GM18505 (cell line): ENCODE data around the gene SLC16A3.
A peak's percentile ranks its signal among the peaks of the same experiment; 100 is the strongest.

Experiments used
- ATAC-seq: cut with Tn5 transposase; IDR thresholded peaks from one replicate; pipeline ENCODE4 v1.9.1; 2021; ENCODE audit not compliant: unreplicated experiment
- POLR2A ChIP-seq: IDR thresholded peaks from 4 replicates; pipeline ENCODE4 v1.6.1; 2011; ENCODE audit warnings: borderline replicate concordance; ENCODE audit not compliant: insufficient read depth, insufficient read length; ENCODE audit errors: extremely low read depth

The SLC16A3 gene

GRCh38 chr17:82230609-82231311 is 1.9 kb downstream of the SLC16A3 start:
- ATAC-seq = peak; percentile 32
- no peak for TF ChIP-seq POLR2A

- ATAC-seq = no peak
- TF ChIP-seq POLR2A = no peak
Observed at GRCh38 chr17:82231312-82231561, 2.4 kb downstream of the SLC16A3 start.

- no peak for ATAC-seq
- TF ChIP-seq POLR2A = no peak
Observed at GRCh38 chr17:82231562-82232321, 2.9 kb downstream of the SLC16A3 start.

GRCh38 chr17:82232322-82232820 is 3.5 kb downstream of the SLC16A3 start:
- TF ChIP-seq POLR2A = no peak
- no peak for ATAC-seq

DNA sequence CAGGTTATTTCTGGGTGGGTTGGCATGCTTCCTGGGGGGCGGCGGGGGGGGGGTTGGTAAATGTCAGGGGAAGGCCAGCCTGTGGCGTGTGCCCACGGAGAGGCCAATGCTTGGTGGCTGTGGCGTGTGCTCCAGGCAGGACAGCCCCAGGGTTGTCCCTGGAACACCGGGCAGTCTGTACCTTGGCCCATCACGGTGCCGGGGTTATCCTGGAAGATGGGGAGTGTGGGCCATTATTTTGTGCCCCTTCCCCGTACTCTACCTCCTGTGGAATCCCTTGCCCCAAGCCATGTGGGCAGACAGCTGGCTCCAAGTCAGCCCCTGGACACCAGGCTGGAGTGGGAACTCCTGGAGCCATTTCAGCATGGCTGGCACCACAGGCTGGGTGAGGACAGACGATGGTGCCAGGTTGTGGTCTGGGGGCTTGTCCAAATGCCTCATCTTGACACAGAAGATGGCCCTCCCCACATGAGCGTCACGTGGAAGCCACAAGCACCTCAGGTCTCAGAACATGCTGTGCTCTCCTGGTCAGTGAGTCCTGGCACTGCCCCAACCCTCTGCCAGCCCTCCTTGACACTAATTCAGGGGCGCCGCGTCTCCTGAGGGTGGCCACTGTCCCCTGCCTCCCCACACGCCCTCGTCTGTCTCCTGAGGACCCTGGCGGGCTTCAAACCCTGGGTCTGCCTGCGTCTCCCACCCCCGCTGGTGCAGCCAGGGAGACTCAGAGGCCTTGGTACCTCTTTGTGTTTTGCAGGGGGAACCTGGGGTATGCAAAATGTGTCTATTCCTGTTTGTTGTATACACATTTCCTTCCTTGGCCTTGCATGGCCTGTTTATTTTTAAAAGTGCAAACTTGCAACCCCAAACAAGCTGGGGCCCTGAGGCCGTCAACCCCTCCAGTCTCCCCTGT is 4.3 kb downstream of the SLC16A3 start:
- peak; percentile 38 for TF ChIP-seq POLR2A
- no peak for ATAC-seq

- no peak for TF ChIP-seq POLR2A
- no peak for ATAC-seq
Observed at GRCh38 chr17:82234211-82235055, 5.6 kb downstream of the SLC16A3 start.

- no peak for ATAC-seq
- no peak for TF ChIP-seq POLR2A
Observed at GRCh38 chr17:82235056-82235774, 6.4 kb downstream of the SLC16A3 start.

- TF ChIP-seq POLR2A = no peak
- no peak for ATAC-seq
Observed at GRCh38 chr17:82235775-82236141, 6.9 kb downstream of the SLC16A3 start.

GRCh38 chr17:82236142-82236971 is 7.5 kb downstream of the SLC16A3 start:
- peak; percentile 18 for TF ChIP-seq POLR2A
- no peak for ATAC-seq

DNA sequence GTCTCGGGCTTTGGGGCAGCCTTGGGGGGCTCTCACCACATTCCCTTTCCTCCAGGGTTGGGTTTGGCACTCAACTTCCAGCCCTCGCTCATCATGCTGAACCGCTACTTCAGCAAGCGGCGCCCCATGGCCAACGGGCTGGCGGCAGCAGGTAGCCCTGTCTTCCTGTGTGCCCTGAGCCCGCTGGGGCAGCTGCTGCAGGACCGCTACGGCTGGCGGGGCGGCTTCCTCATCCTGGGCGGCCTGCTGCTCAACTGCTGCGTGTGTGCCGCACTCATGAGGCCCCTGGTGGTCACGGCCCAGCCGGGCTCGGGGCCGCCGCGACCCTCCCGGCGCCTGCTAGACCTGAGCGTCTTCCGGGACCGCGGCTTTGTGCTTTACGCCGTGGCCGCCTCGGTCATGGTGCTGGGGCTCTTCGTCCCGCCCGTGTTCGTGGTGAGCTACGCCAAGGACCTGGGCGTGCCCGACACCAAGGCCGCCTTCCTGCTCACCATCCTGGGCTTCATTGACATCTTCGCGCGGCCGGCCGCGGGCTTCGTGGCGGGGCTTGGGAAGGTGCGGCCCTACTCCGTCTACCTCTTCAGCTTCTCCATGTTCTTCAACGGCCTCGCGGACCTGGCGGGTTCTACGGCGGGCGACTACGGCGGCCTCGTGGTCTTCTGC is 8.4 kb downstream of the SLC16A3 start:
- no peak for TF ChIP-seq POLR2A
- no peak for ATAC-seq
